ENCODE measurements around the gene MYO5C.

DNA sequence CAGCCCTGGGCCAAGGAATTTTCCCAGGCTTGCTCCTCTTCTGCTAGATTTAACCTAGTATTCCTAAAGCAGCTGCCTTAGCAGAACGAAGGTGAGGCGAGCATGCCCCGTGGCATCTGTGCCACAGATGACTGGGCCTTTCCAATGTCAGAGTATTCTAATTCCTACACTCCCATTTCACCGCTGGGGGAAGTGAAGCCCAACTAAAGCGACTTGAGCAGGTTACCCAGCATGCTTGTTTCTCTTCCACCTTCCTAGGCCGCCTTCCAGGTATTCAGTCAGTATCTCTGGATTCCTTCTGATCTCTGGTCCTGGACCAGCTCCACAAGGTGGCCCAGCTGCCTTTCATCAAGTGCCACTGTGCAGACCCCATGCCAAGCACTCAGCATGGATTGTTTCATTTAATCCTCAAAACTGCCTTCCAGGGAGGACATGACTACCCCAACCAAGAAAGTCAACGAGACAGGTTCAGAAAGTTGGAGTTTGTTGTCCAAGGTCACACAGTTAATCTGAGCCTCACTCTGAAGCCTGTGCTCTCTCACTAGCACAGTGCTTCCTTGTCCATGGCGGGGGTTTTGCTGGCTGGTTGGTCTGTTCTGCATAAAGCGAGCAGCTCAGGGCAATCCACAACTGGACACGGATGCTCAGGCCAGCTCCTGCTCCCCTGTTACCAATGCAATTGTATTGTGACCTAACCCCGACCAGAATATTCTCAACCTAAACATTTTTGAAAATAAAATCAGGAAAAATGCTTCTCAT lies 15.1 kb downstream of the MYO5C start:
- TF ChIP-seq, protein P1, sequence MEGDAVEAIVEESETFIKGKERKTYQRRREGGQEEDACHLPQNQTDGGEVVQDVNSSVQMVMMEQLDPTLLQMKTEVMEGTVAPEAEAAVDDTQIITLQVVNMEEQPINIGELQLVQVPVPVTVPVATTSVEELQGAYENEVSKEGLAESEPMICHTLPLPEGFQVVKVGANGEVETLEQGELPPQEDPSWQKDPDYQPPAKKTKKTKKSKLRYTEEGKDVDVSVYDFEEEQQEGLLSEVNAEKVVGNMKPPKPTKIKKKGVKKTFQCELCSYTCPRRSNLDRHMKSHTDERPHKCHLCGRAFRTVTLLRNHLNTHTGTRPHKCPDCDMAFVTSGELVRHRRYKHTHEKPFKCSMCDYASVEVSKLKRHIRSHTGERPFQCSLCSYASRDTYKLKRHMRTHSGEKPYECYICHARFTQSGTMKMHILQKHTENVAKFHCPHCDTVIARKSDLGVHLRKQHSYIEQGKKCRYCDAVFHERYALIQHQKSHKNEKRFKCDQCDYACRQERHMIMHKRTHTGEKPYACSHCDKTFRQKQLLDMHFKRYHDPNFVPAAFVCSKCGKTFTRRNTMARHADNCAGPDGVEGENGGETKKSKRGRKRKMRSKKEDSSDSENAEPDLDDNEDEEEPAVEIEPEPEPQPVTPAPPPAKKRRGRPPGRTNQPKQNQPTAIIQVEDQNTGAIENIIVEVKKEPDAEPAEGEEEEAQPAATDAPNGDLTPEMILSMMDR (CRISPR knock-in tag; IDR thresholded peaks at IDR 0.05), result no peak
- no peak for TF ChIP-seq MIXL1 (CRISPR knock-in tag; IDR thresholded peaks at IDR 0.05)
- TF ChIP-seq ZNF460 (CRISPR knock-in tag; IDR thresholded peaks at IDR 0.05; ENCODE audit: borderline replicate concordance), result no peak
- TF ChIP-seq SMAD1 (CRISPR knock-in tag; IDR thresholded peaks at IDR 0.05; ENCODE audit: borderline replicate concordance, low read depth), result no peak
- no peak for TF ChIP-seq ZFP41 (CRISPR knock-in tag; IDR thresholded peaks at IDR 0.05; ENCODE audit: borderline replicate concordance)
- no peak for TF ChIP-seq ZNF552 (CRISPR knock-in tag; IDR thresholded peaks at IDR 0.05; ENCODE audit: borderline replicate concordance)
- TF ChIP-seq, protein P2, sequence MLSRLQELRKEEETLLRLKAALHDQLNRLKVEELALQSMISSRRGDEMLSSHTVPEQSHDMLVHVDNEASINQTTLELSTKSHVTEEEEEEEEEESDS (CRISPR knock-in tag; IDR thresholded peaks at IDR 0.05; ENCODE audit: borderline replicate concordance), result no peak
- TF ChIP-seq ZNF180 (CRISPR knock-in tag; IDR thresholded peaks at IDR 0.05; ENCODE audit: borderline replicate concordance, low read depth), result no peak
- no peak for TF ChIP-seq TAF1 (CRISPR knock-in tag; IDR thresholded peaks at IDR 0.05)
- TF ChIP-seq ZNF501 (CRISPR knock-in tag; IDR thresholded peaks at IDR 0.05), result no peak
- TF ChIP-seq DPF2 (CRISPR knock-in tag; IDR thresholded peaks at IDR 0.05; ENCODE audit: borderline replicate concordance, low read depth), result no peak
